HTERT RPE-1 (cell line): ENCODE results near the gene CEBPB.
"Not testable (repeated sequence)": the region's sequence is repeated elsewhere in the genome, so short reads cannot be mapped to it uniquely, and the experiment has no call there.

Experiments
- in situ Hi-C: fragments of 300-500 bp; cut with MboI; formaldehyde crosslinking; loops from 4 replicates; pipeline ENCODE4 v1.14.3; 2020; ENCODE audit warnings: low sequenced_read_pairs

Gene CEBPB

DNA sequence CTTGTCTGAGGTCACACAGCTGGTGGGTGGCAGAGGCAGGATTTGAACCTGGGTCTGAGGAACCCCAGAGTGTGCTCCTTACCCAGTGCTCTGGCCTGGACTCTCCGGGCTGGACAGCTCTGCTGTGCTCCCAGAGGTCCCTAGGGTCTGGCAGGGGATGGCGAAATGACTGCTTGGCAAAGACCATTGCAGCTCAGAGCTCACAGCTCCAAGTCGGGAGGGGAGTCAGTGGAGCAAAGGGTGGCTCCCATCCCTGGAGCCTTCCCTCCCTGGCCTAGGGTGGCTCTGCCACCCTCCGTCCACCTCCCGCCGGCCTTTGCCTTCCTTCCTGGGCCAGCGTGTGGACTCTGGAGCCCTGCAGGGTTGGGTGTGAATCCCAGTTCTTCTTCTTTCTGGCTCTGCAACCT lies 17.5 kb downstream of the CEBPB start:
- in situ Hi-C loops, result no loop called here

DNA sequence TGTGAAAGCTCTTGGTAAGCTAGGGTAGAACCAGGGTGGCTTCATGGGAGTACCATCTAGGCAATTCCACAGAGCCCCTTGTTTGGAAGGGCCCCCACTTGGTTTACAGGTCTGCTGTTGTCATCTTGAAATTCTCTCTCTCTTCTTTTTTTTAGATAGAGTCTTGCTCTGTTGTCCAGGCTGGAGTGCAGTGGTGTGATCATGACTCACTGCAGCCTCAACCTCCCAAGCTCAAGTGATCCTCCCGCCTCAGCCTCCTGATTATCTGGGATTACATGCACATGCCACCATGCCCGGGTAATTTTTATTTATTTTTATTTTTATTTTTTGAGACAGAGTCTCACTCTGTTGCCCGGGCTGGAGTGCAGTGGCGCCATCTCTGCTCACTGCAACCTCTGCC lies 18.2 kb downstream of the CEBPB start:
- in situ Hi-C loops, result not testable (repeated sequence)

DNA sequence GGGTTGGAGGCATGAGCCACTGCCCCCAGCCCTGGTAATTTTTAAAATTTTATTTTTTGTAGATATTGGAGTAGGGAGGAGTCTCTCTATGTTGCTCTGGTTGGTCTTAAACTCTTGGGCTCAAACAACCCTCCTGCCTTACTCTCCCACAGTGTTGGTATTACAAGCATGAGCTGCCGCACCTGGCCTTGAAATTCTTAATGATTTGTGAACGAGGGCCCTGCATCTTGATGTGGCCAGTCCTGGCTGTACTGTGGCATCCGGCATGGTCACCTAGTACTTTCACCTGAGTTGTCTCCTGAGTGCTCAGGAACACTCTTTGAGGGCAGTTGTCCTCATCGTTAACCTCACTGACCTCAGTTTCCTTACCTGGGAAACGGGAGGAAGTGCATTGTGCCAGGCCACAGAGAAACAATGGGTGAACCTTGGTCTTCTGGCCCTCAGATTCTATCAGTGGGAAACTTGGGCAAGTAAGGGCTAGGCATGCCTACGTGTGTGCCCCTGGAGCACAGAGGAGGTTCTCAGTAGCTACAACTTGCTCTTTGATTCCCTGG lies 19.5 kb downstream of the CEBPB start:
- in situ Hi-C loops, result no loop called here

DNA sequence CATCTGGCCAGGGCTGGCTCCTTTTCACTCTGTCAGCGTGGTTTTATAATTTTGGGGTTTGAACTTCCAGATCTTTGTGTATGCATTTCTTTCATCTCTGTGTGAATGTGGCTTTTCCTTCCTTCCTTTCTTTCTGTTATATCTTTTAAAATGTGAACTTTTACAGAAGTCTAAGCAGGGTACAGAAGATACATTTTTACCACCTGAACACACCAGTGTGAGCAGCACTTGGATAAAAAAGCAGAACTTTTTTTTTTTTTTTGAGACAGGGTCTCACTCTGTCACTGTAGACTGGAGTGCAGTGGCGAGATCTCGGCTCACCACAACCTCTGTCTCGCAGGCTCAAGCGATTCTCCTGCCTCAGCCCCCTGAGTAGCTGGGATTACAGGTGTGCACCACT lies 20.5 kb downstream of the CEBPB start:
- in situ Hi-C loops, result no loop called here

DNA sequence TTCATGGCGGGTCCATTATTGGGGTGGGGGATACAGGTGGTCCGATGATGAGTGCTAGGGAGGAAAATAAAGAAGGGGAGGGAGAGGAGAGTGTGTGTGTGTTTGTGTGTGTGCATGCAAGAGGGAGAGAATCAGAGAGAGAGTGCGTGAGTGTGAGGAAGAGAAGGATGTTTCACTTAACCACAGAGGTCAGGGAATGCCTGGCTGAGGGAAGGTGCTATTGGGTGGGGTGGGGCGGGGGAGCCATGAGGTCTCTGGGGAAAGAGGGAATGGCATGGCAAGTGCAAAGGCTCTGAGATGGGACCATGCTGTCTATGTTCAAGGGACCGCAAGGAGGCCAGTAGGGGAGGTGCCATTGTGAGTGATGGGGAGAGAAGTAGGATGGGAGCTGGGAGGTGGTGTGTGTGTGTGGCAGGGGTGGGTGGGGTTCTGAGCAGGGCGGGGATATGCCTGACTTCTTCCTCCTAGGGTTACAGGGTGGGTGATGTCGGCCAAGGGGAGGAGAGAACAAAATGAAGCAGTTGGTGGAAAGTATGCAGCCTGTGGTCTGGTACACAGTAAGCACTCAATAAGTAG lies 23.0 kb downstream of the CEBPB start:
- in situ Hi-C loops, result no loop called here

DNA sequence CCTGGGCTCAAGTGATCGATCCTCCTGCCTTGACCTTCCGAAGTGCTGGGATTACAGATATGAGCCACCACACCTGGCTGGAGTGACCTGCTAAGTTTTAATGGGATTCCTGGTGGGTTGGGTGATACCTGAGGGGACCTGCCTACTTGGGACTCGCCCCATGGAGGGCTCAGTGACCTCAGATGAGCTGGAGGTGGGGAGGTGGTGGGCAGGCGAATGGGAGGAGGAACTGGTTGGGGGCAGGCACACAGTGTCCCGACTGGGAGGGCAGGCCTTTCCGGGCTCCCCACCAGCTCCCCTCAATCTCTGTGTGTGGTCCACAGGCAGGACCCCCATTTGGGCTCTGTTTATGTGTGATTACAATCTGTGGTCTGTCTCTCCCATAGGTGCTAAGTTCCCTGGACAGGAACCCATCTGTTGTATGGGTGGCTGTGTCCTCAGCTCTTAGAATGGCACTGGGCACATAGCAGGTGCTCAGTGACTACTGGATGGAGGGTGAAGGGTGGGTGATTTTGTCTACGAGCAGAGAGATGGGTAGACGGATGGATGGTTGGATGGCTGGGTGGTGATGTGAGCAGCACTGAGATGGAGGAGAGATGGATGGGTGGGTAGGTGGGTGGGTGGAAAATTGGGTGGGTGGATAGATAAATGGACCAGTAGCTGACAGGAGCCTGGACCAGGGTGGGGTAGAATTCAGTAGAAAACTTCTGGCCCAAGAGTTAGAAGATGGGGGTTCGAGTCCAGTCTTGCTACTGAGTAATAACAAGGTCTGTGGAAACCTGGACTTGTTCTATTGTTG lies 23.8 kb downstream of the CEBPB start:
- in situ Hi-C loops, result no loop called here

DNA sequence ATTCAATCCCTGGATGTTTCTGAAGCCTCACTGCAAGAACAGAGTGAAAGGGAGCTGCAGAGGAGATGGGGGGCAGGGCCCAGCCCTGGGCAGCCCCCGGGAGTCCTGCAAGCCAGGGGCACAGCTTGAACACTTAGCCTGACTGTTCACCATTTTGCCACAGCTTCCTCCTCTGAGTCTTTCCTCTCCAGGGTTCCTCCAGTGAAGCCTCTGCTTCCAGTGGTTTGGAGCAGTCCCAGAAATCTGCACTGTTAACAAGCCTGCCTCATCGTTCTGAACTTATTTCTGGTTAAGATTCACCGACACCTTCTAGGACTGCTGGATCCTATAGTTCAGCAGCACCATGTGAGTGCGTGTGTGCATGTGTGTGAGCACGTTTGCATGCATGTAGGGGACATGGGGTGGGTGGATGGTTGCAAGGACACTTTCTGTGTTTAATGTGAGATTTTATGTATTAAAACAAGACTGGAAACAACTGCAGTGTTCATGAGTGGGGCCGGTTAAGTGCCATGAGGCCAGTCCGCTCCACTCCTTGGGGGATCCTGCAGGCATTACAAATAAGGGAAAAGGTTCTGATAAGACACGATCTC lies 24.6 kb downstream of the CEBPB start:
- in situ Hi-C loops, result no loop called here

DNA sequence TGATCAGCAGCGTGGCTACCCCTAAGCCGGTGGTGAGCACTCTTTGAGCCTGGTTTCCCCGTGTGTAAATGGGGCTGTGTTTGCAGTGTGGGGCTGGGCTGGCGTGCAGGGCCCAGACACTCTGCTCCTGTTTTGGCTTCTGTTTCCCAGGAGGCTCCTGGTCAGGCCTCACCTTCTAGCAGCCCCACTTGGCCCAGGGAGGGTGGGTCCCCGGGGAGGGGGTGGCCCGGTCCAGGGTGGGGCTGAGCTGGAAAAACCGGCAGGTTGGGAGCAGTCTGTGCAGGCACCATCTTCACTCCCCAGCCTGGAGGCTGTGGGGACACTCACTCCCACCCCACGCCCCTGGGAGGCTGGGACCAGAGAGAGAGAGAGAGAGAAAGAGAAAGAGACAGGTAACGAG lies 25.3 kb downstream of the CEBPB start:
- in situ Hi-C loops, result no loop called here

DNA sequence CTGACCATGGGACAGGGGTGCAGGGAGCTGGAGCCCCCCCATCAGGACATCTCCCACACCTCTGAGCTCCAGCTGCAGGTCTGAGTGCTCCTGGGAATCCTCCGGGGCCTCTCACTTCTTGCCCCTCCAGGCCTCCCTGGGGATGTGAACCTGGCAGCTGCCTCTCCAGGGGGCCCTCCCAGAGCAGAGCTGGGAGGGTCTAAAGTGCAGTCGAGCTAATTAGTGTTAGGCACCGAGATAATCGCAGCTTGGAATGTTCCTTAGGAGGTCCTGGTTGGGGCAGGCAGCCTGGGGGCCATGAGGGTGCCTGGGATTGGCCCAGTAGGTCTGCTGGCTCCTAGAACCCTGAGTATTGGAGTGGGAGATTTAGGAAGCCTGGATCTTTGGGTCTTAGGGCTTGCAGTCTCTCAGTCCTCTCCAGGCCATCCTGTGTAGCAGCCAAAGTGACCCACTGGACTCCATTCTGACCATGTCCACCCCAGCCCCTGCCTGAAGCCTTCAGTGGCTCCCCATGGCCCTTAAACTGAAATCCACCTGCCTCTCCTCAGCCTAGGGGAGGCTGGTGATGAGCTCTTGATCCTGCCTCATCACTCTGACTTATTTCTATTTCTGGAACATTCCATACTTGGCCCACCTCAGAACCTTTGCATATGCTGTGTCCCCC lies 26.0 kb downstream of the CEBPB start:
- in situ Hi-C loops, result no loop called here

DNA sequence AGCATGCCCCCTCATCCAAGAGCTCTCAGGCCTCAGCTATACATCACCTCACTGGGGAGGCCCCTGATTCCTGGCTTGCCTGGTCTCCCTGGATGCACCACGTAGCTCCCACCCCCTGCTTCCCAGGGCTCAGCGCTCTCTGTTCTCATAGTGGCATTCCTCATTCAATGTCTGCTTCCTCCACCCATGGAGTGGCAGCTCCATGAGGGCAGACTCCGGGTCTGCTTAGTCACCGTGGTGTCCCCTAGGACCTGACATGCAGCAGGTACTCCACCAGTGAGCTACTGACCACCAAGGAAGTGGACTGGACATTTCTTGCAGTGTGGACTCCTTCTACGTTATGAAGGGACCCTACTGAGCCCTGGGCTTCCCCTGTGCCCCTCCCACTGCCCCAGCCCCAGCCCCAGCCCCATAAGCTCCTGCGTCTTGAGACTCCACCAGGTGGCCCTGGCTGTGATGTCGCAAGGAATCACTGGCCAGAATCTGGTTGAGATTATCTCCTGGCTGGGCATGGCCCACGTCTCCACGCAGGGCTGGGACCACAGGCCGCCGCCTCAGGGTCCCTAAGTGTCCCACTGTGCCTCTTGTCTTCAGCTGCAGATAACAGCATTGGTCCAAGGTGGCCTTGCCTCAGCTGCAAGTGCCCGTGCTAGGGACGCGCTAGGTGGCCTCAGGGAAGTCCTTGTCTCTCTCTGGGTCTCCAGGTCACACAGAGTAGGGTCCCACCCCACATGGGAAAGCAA lies 26.7 kb downstream of the CEBPB start:
- in situ Hi-C loops, result no loop called here

DNA sequence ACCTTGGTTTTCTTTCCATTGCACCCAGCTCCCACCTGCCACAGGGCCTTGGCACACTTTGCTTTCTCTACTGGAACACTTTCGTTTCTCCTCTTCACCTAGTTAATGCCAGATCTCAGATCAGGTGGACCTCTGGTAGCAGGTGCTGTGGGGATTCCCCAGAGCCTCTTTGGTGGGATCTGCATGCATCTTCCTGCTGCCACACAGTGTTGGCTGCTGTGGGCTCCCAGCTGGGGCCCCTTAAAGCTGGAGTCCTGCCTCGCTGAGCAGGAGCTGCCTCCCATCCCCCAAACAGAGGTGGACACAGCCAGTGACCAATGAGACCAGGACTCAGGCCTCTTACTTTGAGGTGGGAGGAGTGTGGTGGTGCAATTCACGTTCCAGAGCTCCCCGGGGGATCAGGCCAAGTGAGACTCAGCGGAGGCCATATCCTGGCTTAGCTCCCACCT lies 28.4 kb downstream of the CEBPB start:
- in situ Hi-C loops, result no loop called here

DNA sequence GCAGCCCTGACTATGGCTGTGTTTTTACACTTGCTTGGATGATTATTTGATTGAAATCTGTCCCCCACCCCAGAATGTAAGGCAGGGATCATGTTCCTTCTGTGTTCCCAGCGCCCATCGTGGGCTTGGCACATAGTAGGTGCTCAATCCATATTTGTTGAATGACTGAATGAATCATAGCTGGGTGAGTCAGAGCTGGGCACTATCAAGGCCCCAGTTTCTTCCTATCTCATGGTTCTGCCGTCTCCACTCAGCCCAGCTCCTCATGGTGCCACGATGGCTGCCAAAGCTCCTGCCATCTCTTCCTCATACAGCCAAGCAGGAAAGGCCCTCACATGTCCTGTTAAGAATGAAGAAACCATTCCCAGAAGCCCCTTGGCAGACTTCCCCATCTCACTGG lies 29.0 kb downstream of the CEBPB start:
- in situ Hi-C loops, result no loop called here

DNA sequence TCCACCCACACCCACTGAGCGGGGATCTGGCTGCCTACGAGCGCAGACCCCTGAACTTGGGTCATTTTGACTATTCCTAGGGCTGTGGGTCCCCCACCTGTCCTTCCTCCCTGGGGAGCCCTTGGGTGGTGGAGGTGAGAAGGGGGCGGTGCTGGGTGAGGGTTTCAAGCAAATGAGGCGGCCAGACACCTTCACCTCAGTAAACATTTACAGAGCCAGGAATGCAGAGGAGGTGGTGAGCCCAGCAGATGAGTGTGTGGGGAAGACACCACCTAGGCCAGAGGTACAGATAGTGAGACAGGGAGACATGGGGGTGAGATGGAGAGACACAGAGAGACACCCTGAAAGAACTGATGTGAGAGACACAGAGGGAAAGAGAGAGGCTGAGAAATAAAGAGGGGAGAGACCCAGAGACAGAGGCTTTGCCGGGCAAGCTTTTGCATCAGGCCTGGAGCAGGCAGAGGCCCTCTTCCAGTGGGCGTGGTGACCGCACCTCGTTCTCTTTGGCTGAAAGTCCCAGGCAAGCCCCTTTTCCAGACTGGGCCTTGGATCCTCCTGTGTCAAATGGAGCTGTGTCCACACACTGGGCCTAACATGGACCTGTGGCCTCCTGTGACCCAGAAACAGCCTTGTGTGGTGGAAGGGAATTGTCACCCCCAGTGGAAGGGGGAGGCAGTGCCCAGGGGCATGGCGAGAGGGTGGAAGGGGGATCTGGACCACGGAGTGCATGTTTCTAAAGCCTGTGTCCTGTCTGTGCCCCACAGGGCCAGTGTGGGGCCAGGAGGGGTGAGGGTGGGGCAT lies 29.7 kb downstream of the CEBPB start:
- in situ Hi-C loops, result no loop called here

DNA sequence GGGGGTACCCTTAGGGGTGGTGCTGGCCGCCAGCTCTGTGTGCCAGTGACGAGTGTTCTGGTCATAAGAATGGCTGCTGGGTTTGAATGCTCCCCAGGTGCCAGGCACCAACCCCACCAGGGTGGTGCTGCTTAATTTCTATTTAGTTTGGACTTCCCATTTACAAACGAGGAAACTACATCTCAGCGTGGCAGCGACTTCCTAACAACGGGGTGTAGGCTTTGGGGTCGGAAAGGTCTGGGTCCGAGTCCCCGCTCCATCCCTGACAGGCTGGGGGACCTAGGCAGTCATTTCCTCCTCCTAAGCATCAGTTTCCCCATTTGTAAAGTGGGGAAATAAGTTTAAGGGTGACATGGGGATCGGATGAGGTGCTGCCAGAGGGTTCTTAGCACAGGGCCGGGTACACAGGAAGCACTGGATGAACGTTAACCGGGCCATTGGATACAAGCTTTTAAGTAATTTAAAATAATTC lies 30.3 kb downstream of the CEBPB start:
- in situ Hi-C loops, result no loop called here

DNA sequence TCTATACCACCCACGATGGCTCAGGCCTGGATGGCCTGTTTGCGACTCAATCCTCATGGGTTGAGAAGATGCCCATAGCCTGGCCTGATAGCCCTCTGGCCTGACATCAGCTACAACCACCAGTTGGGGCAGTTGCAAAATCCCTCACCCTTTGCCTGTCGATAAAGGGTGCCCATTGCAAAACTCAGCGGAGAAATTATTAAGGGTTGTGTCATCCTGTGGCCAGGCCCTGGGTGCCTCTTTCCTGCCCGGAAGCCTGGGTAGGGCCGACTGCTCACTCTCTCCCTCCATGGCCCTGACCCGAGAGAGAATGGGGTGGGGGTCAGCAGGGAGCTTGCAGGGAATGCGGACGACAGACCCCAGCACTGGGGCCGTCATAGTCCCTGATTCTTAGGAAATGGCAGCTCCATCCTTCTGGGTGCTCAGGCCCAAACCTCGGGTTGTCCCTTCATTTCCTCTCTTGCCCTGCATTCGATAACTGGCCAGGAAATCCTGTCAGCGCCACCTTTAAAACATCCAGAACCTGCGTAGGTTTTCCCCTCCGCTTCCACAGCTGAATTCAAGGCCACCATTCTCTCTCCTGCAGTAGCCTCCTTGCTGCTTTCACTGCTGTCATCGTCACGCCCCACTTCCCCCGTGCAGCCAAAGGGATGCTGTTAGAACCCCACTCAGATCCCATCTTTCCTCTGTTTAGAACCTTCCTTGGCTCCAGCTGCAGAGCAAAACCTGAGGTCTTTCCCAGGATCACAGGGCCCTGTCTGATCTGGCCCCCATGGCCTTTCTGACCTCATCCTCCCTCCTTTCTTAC lies 31.1 kb downstream of the CEBPB start:
- in situ Hi-C loops, result no loop called here

DNA sequence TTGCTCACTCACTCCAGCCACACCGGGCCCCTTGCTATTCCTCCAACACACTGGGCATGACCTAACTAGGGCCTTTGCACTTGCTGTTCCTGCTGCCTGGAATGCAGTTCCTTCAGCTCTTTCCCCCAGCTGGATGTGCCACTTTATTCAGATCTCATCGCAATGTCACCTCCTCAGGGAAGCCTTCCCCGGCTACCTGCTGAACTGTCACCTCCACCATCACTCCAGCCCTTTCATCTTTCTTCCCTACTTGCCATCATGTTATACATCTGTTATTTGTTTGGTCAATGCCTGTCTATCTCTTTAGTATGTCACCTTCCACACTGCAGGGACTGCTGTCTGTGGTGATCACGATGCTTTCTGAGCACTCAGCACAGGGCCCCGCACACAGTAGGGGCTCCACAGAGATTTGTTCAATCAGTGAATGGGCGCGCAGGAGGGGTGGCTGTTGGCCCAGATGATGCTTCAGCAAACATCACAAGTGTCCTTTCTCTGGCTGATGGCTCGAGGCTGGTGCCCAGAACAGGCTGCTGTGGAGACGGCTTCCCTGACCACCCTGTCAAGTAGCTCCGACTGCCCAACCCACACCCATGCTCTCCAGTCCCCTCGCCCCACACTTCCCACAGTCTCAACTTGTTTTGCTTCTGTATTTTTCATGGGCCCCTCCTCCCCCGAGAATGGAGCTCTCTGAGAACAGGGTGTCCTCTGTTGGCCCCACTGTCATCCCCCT lies 31.8 kb downstream of the CEBPB start:
- in situ Hi-C loops, result no loop called here

DNA sequence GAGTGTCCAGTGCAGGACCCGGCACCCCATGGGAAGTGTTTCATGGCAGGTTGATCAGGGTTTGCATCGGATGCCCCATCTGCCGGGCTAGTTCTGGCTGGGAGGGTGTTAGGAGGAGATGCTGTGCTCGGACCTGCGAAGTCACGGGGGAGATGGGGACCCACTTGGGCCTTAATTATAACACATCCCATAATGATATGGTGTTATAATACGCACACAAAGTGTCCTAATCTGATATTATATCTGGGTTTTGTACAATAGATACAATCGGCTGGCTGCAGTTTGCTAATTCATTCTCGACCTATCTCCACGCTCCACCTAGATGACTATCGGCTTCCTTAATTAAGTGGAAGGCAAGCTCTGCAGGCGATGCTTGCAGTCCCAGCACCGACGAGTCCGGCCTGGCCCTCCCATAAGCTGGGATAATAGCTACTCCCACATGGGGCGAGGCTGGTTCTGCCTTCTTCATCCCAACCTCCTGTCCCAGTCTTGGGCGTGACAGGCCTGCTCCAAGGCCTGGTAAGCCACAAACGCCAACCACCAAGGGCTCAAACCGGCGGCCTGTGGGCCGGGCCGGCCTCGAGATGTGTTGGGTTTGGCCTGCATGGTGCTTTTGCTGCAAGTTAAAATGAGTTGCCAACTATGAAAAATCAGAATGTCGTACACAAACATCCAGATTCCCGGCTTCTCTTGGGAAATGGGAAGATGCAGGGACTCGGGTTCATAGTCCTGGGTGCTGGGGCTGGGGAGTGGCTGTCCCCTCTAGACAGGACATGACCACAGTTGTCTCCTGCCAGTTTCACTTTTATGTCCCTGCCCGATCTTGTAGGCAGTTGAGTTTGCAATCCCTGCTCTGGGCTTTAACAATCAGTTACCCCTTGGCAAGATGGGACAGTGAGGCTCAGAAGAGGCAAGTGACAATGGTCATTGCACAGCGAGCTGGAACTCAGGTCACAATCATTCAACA lies 32.7 kb downstream of the CEBPB start:
- in situ Hi-C loops, result no loop called here
